Esophagus muscularis mucosa (tissue), 3 donors: ENCODE data around the gene ZNF408.

Source experiments
- POLR2A ChIP-seq: fragments of 450-650 bp; IDR thresholded peaks from one replicate; pipeline ENCODE4 v1.6.1; 2017; ENCODE audit warnings: antibody characterized with exemption, moderate library complexity, mild to moderate bottlenecking, low read depth
- POLR2AphosphoS5 ChIP-seq, 2 donors: sonication (generic); formaldehyde crosslinking; IDR thresholded peaks; one replicate each; pipeline ENCODE4 v1.6.1; 2017; ENCODE audit warnings: antibody characterized with exemption in 2 of 2
- TF ChIP-seq, protein P1 (sequence below), 3 experiments: fragments of 200-600 bp in 2 of 3; fragments of 450-650 bp in 1 of 3; sonication (generic) in 2 of 3; IDR thresholded peaks; one replicate each; pipeline ENCODE4 v1.5.1; 2017 to 2019; ENCODE audit warnings: antibody characterized with exemption in 3 of 3, mild to moderate bottlenecking in 2 of 3, moderate library complexity in 1 of 3

DNA sequence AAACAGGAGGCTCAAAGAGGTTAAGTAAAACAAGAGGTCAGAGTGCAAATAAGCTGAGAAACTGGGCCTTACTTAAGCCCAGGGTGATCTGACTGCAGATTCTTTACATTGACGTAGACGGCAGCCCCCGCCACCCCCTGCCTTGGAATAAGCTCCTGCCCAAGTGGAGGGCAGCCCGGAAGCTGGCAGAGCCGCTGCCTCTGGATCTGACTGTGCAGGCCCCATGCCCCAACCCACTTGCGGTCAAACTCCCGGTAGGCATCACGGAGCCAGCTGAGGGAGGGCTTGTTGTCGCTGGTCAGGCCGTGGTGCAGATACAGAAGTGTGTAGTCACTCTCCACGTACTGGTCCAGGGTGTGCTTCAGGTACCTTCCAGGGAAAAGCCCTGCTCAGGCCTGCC is 19.0 kb upstream of the ZNF408 start:
- TF ChIP-seq POLR2A (no peak), POLR2AphosphoS5 (IDR thresholded peaks at IDR 0.05) (no peak)
- TF ChIP-seq, protein P1, sequence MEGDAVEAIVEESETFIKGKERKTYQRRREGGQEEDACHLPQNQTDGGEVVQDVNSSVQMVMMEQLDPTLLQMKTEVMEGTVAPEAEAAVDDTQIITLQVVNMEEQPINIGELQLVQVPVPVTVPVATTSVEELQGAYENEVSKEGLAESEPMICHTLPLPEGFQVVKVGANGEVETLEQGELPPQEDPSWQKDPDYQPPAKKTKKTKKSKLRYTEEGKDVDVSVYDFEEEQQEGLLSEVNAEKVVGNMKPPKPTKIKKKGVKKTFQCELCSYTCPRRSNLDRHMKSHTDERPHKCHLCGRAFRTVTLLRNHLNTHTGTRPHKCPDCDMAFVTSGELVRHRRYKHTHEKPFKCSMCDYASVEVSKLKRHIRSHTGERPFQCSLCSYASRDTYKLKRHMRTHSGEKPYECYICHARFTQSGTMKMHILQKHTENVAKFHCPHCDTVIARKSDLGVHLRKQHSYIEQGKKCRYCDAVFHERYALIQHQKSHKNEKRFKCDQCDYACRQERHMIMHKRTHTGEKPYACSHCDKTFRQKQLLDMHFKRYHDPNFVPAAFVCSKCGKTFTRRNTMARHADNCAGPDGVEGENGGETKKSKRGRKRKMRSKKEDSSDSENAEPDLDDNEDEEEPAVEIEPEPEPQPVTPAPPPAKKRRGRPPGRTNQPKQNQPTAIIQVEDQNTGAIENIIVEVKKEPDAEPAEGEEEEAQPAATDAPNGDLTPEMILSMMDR (IDR thresholded peaks at IDR 0.05): no peak
